NB4 (cell line): ENCODE measurements around the gene CNTN5.

Source experiments
- DNase-seq: peaks from one replicate; pipeline ENCODE4 v3.0.0; 2010; ENCODE audit warnings: low read depth
- H3K4me3 ChIP-seq: one replicate; pipeline ENCODE4 v1.5.1; 2011; ENCODE audit warnings: mild to moderate bottlenecking, low read depth, low read length, moderate library complexity
- CTCF ChIP-seq: IDR thresholded peaks from one replicate; pipeline ENCODE4 v1.5.1; 2012; ENCODE audit warnings: low read depth, low read length
- MAX ChIP-seq: IDR thresholded peaks from 2 replicates; pipeline ENCODE4 v1.6.1; 2011; ENCODE audit warnings: low read depth, low read length
- MYC ChIP-seq: IDR thresholded peaks from 2 replicates; pipeline ENCODE4 v1.6.1; 2011; ENCODE audit warnings: low read depth, low read length
- POLR2A ChIP-seq: IDR thresholded peaks from 2 replicates; pipeline ENCODE4 v1.6.1; 2011; ENCODE audit warnings: mild to moderate bottlenecking; ENCODE audit not compliant: insufficient read length; ENCODE audit errors: extremely low read depth

The CNTN5 gene

GRCh38 chr11:99461913-99462312, 441.2 kb downstream of the CNTN5 start:
- no peak for DNase-seq
- TF ChIP-seq POLR2A (no peak), MAX (no peak), CTCF (no peak), MYC (no peak)
- no peak overlapping the region for H3K4me3 ChIP-seq

- DNase-seq: no peak
- TF ChIP-seq MYC: no peak
- TF ChIP-seq MAX: no peak
- H3K4me3 ChIP-seq: no peak overlapping the region
Observed at GRCh38 chr11:99464985-99465384, 444.2 kb downstream of the CNTN5 start.

- DNase-seq: no peak
- TF ChIP-seq MAX: no peak
- no peak for TF ChIP-seq MYC
- TF ChIP-seq POLR2A: no peak
- TF ChIP-seq CTCF: no peak
- H3K4me3 ChIP-seq: no peak overlapping the region
Observed at GRCh38 chr11:99489581-99489980, 468.8 kb downstream of the CNTN5 start.

- no peak overlapping the region for H3K4me3 ChIP-seq
- no peak for DNase-seq
- TF ChIP-seq MAX (no peak), CTCF (no peak), POLR2A (no peak), MYC (no peak)
Observed at GRCh38 chr11:99494065-99494464, 473.3 kb downstream of the CNTN5 start.

GRCh38 chr11:99501655-99502054, 480.9 kb downstream of the CNTN5 start:
- no peak overlapping the region for H3K4me3 ChIP-seq
- TF ChIP-seq MAX (no peak), CTCF (no peak), MYC (no peak), POLR2A (no peak)
- no peak for DNase-seq

GRCh38 chr11:99505316-99505715, 484.6 kb downstream of the CNTN5 start:
- TF ChIP-seq POLR2A (no peak), MYC (no peak), CTCF (no peak), MAX (no peak)
- H3K4me3 ChIP-seq: no peak overlapping the region
- no peak for DNase-seq
